OCI-LY7 (cell line): ENCODE results near the gene MAP3K19.
"Not testable (repeated sequence)": the region's sequence is repeated elsewhere in the genome, so short reads cannot be mapped to it uniquely, and the experiment has no call there.

Experiments used
- EZH2phosphoT487 ChIP-seq: fragments of 200-600 bp; sonication (generic); IDR thresholded peaks from 2 replicates; pipeline ENCODE4 v1.6.1; 2018; ENCODE audit warnings: low read depth, borderline replicate concordance, mild to moderate bottlenecking, mixed run types, antibody characterized with exemption, low read length, moderate library complexity, mixed read lengths
- TF ChIP-seq, protein P1 (sequence below): fragments of 200-600 bp; sonication (generic); conservative IDR thresholded peaks from 2 replicates; pipeline ENCODE4 v1.5.1; 2014; ENCODE audit warnings: mild to moderate bottlenecking, antibody characterized with exemption, low read length, moderate library complexity, mixed read lengths

DNA sequence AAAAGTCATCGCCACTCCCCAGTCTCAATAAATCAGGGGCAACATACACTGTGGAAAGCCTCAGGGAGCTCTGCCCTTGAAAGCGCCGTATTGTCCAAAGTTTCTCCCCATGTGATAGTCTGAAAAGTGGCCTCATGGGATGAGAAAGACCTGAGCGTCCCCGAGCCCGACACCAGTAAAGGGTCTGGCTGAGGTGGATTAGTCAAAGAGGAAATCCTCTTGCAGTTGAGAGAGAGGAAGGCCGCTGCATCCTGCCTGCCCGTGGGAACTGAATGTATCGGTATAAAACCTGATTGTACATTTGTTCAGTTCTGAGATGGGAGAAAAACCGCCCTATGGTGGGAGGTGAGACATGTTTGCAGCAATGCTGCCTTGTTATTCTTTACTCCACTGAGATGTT, 80.1 kb downstream of the MAP3K19 start:
- TF ChIP-seq, protein P1, sequence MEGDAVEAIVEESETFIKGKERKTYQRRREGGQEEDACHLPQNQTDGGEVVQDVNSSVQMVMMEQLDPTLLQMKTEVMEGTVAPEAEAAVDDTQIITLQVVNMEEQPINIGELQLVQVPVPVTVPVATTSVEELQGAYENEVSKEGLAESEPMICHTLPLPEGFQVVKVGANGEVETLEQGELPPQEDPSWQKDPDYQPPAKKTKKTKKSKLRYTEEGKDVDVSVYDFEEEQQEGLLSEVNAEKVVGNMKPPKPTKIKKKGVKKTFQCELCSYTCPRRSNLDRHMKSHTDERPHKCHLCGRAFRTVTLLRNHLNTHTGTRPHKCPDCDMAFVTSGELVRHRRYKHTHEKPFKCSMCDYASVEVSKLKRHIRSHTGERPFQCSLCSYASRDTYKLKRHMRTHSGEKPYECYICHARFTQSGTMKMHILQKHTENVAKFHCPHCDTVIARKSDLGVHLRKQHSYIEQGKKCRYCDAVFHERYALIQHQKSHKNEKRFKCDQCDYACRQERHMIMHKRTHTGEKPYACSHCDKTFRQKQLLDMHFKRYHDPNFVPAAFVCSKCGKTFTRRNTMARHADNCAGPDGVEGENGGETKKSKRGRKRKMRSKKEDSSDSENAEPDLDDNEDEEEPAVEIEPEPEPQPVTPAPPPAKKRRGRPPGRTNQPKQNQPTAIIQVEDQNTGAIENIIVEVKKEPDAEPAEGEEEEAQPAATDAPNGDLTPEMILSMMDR: not testable (repeated sequence)
- not testable (repeated sequence) for TF ChIP-seq EZH2phosphoT487
